ENCODE data around the gene CBX3. TPM values are rescaled to one million over a fixed set of nuclear protein-coding genes. Genes with fewer than 3 reads are reported as not detected.
A peak's percentile ranks its signal among the peaks of the same experiment; 100 is the strongest.

The CBX3 gene
- total RNA-seq, 1 donor from 2014 or later: 32.1 TPM

DNA sequence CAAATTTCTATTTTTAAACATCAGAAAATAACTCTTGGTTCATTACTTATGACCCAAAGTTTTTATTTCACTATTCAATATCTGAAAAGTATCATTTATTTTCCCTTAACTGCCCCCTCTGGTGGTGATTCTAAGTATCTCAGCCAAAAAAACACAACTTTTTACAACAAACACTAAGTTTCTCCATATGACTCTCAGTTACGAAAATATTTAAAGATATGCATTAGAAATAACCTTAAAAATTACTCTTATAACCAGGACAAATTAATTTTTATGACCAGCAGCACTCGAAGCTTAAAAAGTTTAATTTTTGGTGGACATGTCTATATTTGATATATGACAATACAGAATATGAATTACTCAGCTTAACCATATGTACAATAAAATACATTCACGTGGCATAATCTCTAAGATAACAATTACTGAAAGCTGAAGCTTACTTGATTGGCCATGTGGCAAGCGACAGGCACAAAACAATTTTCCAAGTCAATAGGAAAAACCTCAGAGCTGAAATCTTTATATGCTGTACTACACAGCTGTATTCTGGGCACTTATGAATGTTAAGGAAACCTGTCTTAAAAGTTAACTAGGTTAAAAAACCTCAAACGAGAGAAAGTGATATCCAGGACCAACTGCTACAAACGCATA is 3.3 kb upstream of the CBX3 start:
- peak overlapping the region; percentile 99 to 100 for H3K27ac ChIP-seq
- peaks cover 37 to 53% of the 10 kb centered on the region in 2 donors for H3K36me3 ChIP-seq
- no peaks in the 10 kb centered on the region for H3K9me3 ChIP-seq
- peak overlapping the region; percentile 84 to 95 for H3K4me3 ChIP-seq
- no peaks in the 10 kb centered on the region for H3K27me3 ChIP-seq
- intact Hi-C loops (cut with DNase I): no loop called here
- H3K4me1 ChIP-seq: peaks cover 3 to 47% of the 10 kb centered on the region in 2 donors
- TF ChIP-seq, protein P1, sequence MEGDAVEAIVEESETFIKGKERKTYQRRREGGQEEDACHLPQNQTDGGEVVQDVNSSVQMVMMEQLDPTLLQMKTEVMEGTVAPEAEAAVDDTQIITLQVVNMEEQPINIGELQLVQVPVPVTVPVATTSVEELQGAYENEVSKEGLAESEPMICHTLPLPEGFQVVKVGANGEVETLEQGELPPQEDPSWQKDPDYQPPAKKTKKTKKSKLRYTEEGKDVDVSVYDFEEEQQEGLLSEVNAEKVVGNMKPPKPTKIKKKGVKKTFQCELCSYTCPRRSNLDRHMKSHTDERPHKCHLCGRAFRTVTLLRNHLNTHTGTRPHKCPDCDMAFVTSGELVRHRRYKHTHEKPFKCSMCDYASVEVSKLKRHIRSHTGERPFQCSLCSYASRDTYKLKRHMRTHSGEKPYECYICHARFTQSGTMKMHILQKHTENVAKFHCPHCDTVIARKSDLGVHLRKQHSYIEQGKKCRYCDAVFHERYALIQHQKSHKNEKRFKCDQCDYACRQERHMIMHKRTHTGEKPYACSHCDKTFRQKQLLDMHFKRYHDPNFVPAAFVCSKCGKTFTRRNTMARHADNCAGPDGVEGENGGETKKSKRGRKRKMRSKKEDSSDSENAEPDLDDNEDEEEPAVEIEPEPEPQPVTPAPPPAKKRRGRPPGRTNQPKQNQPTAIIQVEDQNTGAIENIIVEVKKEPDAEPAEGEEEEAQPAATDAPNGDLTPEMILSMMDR (IDR thresholded peaks at IDR 0.05): peak; percentile 57 to 70 (median 68)
- DNase-seq (ENCODE audit: low spot score in 2 of 2): no peak

DNA sequence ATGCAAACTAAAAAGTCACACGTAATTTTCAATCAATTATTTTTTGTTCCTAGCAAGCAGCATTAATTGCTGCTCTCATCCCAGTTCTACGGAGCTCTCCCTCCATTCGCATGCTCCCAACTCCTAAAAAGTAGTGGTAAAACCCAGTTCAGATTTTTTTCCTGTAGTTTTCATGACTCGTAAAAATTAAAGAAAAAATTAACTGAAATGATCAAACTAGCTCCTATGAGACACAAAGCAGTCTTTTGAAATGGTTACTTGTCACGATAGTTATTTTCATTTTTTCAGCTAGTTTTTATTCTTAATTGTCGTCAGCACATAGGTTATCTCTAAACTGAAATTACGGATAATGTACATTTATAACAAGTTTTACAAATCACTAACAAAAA is 2.8 kb upstream of the CBX3 start:
- H3K36me3 ChIP-seq: peaks cover 32 to 48% of the 10 kb centered on the region in 2 donors
- no peak for DNase-seq (ENCODE audit: low spot score in 2 of 2)
- no peaks in the 10 kb centered on the region for H3K9me3 ChIP-seq
- no peaks in the 10 kb centered on the region for H3K27me3 ChIP-seq
- peaks cover 3 to 45% of the 10 kb centered on the region in 2 donors for H3K4me1 ChIP-seq
- intact Hi-C loops (cut with DNase I): no loop called here
- H3K27ac ChIP-seq: peak overlapping the region; percentile 99 to 100
- TF ChIP-seq, protein P1 (IDR thresholded peaks at IDR 0.05): no peak
- peak overlapping the region; percentile 84 to 95 for H3K4me3 ChIP-seq

DNA sequence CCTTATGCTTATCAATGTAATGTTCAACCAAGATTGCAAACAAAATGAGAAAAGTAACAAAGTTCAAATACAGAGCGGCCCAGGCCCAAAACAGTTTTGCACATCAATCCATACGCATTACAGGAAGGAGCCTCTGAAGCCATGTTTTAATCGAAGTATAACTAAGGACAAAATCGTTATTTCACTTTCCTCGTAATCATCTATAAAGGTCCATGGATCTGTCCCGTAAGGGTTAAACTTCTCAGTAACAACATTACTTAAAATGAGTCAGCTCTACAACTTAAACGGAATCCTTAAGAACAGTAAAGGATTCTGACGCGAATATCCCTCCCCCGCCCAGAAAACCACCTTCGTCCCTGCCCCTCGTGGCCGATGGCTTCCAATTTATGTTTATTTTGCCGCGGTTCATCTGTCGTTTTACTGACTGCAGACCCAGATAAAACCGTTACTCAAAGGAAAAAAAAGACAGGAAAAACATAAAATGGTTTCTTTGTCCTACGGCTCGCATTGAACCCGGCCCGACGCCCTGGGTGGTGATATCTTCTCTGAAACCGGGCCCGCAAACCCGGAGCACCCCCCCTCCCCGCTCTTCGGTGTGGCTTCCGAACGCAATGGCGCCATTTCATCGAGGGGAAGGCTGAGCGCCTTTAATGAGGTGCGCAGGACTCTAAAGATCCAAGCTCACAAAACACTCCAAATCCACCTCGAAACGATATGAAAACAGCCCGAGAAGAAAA is 2.1 kb upstream of the CBX3 start:
- TF ChIP-seq, protein P1 (IDR thresholded peaks at IDR 0.05): no peak
- Histone ChIP-seq H3K27ac (peak overlapping the region; percentile 99 to 100), H3K4me1 (peaks cover 3 to 48% of the 10 kb centered on the region in 2 donors), H3K36me3 (peaks cover 25 to 41% of the 10 kb centered on the region in 2 donors), H3K9me3 (no peaks in the 10 kb centered on the region), H3K27me3 (no peaks in the 10 kb centered on the region), H3K4me3 (peak overlapping the region; percentile 84 to 95)
- peak in 1 of 2 donors; percentile 81 for DNase-seq (ENCODE audit: low spot score in 2 of 2)
- intact Hi-C loops (cut with DNase I): loop anchor here (2.0 to 10.0 kb wide), 8 partner anchors 305 to 1215 kb away; partner anchors contain the start of genes CYCS, HOXA5, OSBPL3 and SKAP2

DNA sequence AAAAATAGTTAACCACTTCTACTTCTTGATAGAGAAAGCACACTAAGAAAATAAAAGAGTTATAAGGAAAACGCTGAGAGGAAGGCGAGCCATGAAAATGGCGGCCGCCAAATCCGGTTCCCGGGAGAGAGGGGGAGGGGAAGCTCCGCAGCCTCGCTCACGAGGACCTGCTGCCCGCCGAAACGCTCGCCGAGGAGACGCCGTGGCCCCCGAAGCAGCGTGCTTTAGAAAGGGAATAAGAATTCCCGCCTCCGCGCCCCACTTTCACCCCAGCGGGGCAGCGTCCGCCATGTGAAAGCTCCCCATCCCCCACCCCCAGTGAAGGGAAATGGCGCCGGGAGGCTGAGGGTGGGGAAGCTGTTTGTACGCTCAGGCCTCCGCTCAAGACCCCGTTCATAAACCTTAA is 1.5 kb upstream of the CBX3 start:
- TF ChIP-seq, protein P1 (IDR thresholded peaks at IDR 0.05): no peak
- H3K9me3 ChIP-seq: no peaks in the 10 kb centered on the region
- intact Hi-C loops (cut with DNase I): loop anchor here (2.0 to 10.0 kb wide), 8 partner anchors 305 to 1215 kb away; partner anchors contain the start of genes CYCS, HOXA5, OSBPL3 and SKAP2
- peak in 1 of 2 donors; percentile 83 for DNase-seq (ENCODE audit: low spot score in 2 of 2)
- H3K4me1 ChIP-seq: peaks cover 3 to 47% of the 10 kb centered on the region in 2 donors
- H3K27me3 ChIP-seq: no peaks in the 10 kb centered on the region
- peak overlapping the region; percentile 99 to 100 for H3K27ac ChIP-seq
- H3K36me3 ChIP-seq: peaks cover 20 to 35% of the 10 kb centered on the region in 2 donors
- peak overlapping the region; percentile 84 to 95 for H3K4me3 ChIP-seq

DNA sequence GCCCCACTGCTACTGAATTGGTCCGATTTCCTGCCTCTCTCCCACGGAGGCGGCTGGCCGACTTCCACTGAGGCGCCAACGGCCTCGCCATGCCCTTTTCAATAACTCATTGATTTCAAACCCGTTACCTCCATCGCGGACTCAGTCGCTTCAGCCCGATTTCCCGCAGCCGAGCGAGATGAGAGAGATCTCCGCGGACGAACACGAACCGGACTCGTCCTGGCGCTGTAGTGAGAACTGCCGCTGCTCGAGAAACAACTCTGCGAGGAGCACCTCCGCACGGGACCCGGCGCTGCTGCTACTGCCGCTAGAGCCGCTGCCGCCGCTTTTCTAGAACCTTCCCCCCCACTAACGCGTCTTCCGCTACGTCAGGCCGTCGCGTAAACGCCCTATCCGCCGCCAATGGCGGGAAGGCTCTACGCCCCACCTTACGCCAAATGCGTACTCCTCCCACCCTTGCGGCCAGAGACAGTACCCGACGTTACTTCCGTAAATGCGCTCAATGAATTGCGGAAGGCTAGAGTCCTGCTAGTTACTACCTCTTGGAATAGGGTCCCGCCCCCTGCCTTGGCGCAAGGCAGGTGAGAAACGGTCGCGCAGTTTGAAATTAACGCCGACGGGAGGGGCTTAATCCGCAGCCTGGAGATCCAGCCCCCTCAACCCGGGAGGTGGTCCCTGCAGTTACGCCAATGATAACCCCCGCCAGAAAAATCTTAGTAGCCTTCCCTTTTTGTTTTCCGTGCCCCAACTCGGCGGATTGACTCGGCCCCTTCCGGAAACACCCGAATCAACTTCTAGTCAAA is 900 bp upstream of the CBX3 start, which contains the start of gene HNRNPA2B1:
Gene HNRNPA2B1 (minus strand): TSS at position 303 of the 803 bp plus-strand sequence. CDS start 169 bp downstream, at position 134.
- Histone ChIP-seq H3K27me3 (no peaks in the 10 kb centered on the region), H3K9me3 (no peaks in the 10 kb centered on the region), H3K4me3 (peak within 1 kb of the TSS; percentile 84 to 95), H3K4me1 (peaks cover 0 to 43% of the 10 kb centered on the region in 2 donors), H3K36me3 (peaks cover 14 to 29% of the 10 kb centered on the region in 2 donors), H3K27ac (peak within 1 kb of the TSS; percentile 99 to 100)
- TF ChIP-seq, protein P1 (IDR thresholded peaks at IDR 0.05): no peak
- intact Hi-C loops (cut with DNase I): loop anchor here (2.0 to 10.0 kb wide), 8 partner anchors 306 to 1216 kb away; partner anchors contain the start of genes CYCS, HOXA5, OSBPL3 and SKAP2
- peak; percentile 93 to 99 for DNase-seq (ENCODE audit: low spot score in 2 of 2)
